Hair follicle dermal papilla cell (primary cell): Measurements from ENCODE around the gene PPP4R2. TPM values are rescaled to one million over a fixed set of nuclear protein-coding genes. Genes with fewer than 3 reads are reported as not detected.

ENCODE experiments used
- small RNA-seq: library from RNA; depleted of rRNA; stranded (forward); fragments of <200 nt; gene quantifications from one replicate; pipeline ENCODE3, GENCODE V24; 2012
- total RNA-seq: library from RNA; depleted of rRNA; stranded (reverse); fragments of >200 nt; gene quantifications from 2 replicates; pipeline ENCODE4 v1.2.3, GENCODE V29; 2012

PPP4R2 gene
- total RNA-seq: 54.8 and 56.8 TPM in 2 replicates

GRCh38 chr3:72996473-72997333, at the start of gene PPP4R2:
PPP4R2 (plus strand) TSS chr3:72996811; CDS start chr3:72997038, 227 bp downstream.

GRCh38 chr3:73061416-73061815, 64.8 kb downstream of the PPP4R2 start, which contains the start of gene EBLN2:
EBLN2 (plus strand) TSS chr3:73061659; CDS start chr3:73062082, 423 bp downstream.

Small RNA genes lying within 50 kb of the gene (small RNA-seq; reads per million reads assigned to genes)
- gene RNU2-64P: 0.93 reads per million, percentile 16 among the genes with 10 or more reads in this experiment
- gene RNU6-557P: not detected
- not detected for gene RNU7-19P

Other genes with a start within 250 kb of the PPP4R2 start
- 20.8 and 23.9 TPM in 2 replicates for gene SHQ1, start 148.4 kb upstream of the PPP4R2 start, total RNA-seq
- 37.8 and 48.0 TPM in 2 replicates for gene GXYLT2, start 108.8 kb upstream of the PPP4R2 start, total RNA-seq
- gene EBLN2, start 64.8 kb downstream of the PPP4R2 start, total RNA-seq: 5.2 and 6.5 TPM in 2 replicates